ENCODE measurements around the gene CDH15. TPM values are rescaled to one million over a fixed set of nuclear protein-coding genes. Genes with fewer than 3 reads are reported as not detected.
A peak's percentile ranks its signal among the peaks of the same experiment; 100 is the strongest.

The CDH15 gene
- total and polyA plus RNA-seq, 2 of the 13 experiments (the other 11 are each of a cell fraction or from before 2014, with no cell fraction given) = 0.74 to 2.2 TPM

DNA sequence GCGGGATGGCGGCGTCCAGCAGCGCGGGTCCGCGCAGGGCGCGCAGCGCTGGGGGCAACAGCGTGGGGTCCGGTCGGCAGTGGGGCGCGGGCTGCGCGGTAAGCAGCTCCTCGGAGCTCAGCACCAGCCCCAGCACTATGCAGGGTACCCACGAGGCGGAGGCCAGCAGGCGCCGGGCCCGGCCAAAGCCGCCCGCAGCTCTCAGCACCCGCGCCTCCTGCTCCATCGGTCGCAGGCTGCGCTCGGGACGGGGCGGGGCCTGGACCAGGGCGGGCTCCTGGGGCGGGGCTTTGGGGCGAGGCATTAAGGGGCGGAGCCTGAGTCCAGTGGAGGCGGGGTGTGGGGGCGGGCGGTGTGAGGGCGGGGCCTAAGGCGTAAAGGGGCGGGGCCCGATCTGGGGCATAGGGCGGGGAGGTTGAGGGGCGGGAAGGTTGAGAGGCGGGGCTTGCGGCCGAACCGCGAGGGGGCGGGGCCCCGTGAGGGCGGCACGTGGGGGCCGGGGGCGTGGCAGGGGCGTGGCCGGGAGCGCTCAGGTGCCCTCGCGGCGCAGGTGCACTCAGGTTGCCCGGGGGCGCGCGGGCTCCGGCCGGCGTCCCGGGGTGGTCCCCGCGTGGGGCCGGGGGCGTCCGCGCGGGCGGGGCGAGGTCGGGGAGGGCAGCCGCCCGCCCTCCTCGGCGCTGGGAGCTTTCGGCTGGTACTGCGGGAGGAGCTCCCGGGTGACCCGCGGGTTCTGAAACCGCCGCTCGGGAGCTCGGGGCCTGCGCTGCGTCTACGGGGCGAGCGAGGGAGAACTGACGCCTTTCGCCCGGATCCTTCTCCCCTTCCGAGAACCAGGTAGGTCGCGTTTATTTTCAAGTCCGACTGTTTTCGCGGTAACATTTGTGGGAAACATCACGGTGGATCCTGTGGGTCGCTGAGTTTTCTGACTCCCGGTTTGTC is 30.2 kb downstream of the CDH15 start (continued):
- TF ChIP-seq NFYC (CRISPR knock-in tag; IDR thresholded peaks at IDR 0.05) = no peak
- TF ChIP-seq, protein P1, sequence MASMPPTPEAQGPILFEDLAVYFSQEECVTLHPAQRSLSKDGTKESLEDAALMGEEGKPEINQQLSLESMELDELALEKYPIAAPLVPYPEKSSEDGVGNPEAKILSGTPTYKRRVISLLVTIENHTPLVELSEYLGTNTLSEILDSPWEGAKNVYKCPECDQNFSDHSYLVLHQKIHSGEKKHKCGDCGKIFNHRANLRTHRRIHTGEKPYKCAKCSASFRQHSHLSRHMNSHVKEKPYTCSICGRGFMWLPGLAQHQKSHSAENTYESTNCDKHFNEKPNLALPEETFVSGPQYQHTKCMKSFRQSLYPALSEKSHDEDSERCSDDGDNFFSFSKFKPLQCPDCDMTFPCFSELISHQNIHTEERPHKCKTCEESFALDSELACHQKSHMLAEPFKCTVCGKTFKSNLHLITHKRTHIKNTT (CRISPR knock-in tag; IDR thresholded peaks at IDR 0.05) = no peak
- TF ChIP-seq ZNF224 (CRISPR knock-in tag; IDR thresholded peaks at IDR 0.05) = no peak
- TF ChIP-seq, protein P2, sequence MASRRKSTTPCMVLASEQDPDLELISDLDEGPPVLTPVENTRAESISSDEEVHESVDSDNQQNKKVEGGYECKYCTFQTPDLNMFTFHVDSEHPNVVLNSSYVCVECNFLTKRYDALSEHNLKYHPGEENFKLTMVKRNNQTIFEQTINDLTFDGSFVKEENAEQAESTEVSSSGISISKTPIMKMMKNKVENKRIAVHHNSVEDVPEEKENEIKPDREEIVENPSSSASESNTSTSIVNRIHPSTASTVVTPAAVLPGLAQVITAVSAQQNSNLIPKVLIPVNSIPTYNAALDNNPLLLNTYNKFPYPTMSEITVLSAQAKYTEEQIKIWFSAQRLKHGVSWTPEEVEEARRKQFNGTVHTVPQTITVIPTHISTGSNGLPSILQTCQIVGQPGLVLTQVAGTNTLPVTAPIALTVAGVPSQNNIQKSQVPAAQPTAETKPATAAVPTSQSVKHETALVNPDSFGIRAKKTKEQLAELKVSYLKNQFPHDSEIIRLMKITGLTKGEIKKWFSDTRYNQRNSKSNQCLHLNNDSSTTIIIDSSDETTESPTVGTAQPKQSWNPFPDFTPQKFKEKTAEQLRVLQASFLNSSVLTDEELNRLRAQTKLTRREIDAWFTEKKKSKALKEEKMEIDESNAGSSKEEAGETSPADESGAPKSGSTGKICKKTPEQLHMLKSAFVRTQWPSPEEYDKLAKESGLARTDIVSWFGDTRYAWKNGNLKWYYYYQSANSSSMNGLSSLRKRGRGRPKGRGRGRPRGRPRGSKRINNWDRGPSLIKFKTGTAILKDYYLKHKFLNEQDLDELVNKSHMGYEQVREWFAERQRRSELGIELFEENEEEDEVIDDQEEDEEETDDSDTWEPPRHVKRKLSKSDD (CRISPR knock-in tag; IDR thresholded peaks at IDR 0.05; ENCODE audit: low read depth) = no peak

DNA sequence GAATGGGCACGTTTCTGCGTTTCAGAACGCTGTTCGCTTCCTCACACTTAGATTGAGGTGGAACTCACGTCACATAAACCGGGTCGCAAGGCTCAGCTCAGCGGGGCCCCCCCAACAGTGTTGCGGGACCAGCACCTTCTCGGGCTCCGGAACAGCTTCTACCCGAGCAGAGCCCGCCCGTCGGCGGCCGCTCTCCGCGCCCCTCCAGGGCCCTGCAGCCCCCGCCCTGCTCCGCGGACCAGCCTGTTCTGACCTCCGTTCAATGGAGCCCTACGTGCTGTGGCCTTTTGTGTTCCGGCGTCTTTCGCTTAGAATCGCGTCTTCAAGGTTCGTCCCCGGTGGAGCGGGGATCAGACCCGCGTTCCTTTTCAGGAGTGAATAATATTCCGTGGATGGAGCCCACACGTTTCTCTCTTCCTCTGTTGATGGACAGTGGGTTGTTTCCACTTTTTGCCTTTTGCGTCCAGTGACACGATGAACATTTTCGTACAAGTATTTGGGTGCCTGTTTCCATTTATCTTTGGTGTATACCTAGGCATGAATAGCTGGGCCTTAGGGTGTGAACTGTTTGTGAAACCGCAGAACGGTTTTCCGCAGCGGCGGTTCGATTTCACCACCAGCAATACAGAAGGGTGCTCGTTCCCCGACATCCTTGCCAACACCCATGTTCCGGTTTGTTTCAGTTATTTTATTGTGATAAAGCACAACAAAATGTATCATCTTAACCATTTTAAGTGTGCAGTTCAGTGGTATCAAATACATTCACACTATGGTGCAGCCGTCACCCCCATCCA is 31.1 kb downstream of the CDH15 start:
- Histone ChIP-seq H4K20me1 (ENCODE audit: insufficient read depth, low read length) (no peaks in the 10 kb centered on the region), H3K79me2 (ENCODE audit: insufficient read depth, low read length) (peaks cover 19% of the 10 kb centered on the region), H3K27me3 (ENCODE audit: control insufficient read depth in 1 of 2, insufficient read depth in 2 of 2, low read length in 2 of 2) (no peaks in the 10 kb centered on the region; a peak in 1 of 5 replicates), H3K9me3 (ENCODE audit: low read length) (no peaks in the 10 kb centered on the region), H2AFZ (ENCODE audit: low read length) (no peak overlapping the region), H3K27ac (ENCODE audit: extremely low read length, insufficient read depth, low read length) (no peak overlapping the region), H3K4me3 (replicated peaks in 1 of 3; ENCODE audit: insufficient read depth in 1 of 3, low read depth in 2 of 3, low read length in 3 of 3) (peak overlapping the region; percentile 40 to 57 (median 52); a peak in 4 of 6 replicates), H3K4me1 (ENCODE audit: insufficient read depth, low read length) (peaks cover 24% of the 10 kb centered on the region), H3K36me3 (replicated peaks in 1 of 2; ENCODE audit: control insufficient read depth in 1 of 2, insufficient read depth in 2 of 2, low read length in 2 of 2) (no peaks in the 10 kb centered on the region; a peak in 1 of 5 replicates), H3K9ac (ENCODE audit: insufficient read depth, low read depth, low read length) (peak overlapping the region; percentile 32; the same call in 1 of the 2 replicates), H3K4me2 (ENCODE audit: low read depth, low read length) (peak overlapping the region; percentile 68)
- intact Hi-C loops (cut with micrococcal nuclease; ENCODE audit: unreplicated experiment) = no loop called here
- 90% methylated on average over 49 of the region's 49 CpGs for WGBS (ENCODE audit: low lambda C conversion rate)
- CTCF ChIA-PET (ENCODE audit: low intra/inter-chr PET ratio, low total read pairs) = no interaction called here
- FAIRE-seq = no peak
- POLR2A ChIA-PET = interaction anchor here (1.3 to 3.9 kb wide), 2 partner anchors 11 to 15 kb away, joined by 8 to 44 read pairs; partner anchors contain the start of gene ZNF778
- TF ChIP-seq ZNF274 (CRISPR knock-in tag; IDR thresholded peaks at IDR 0.05) (0 out of 2 replicates have a peak, but pooled peaks have one; percentile 35), ZNF678 (CRISPR knock-in tag; IDR thresholded peaks at IDR 0.05) (no peak)
- TF ChIP-seq, protein P3, sequence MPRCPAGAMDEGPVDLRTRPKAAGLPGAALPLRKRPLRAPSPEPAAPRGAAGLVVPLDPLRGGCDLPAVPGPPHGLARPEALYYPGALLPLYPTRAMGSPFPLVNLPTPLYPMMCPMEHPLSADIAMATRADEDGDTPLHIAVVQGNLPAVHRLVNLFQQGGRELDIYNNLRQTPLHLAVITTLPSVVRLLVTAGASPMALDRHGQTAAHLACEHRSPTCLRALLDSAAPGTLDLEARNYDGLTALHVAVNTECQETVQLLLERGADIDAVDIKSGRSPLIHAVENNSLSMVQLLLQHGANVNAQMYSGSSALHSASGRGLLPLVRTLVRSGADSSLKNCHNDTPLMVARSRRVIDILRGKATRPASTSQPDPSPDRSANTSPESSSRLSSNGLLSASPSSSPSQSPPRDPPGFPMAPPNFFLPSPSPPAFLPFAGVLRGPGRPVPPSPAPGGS (CRISPR knock-in tag; IDR thresholded peaks at IDR 0.05) = peak; percentile 54; the same call in 1 of the 2 replicates
- TF ChIP-seq, protein P4, sequence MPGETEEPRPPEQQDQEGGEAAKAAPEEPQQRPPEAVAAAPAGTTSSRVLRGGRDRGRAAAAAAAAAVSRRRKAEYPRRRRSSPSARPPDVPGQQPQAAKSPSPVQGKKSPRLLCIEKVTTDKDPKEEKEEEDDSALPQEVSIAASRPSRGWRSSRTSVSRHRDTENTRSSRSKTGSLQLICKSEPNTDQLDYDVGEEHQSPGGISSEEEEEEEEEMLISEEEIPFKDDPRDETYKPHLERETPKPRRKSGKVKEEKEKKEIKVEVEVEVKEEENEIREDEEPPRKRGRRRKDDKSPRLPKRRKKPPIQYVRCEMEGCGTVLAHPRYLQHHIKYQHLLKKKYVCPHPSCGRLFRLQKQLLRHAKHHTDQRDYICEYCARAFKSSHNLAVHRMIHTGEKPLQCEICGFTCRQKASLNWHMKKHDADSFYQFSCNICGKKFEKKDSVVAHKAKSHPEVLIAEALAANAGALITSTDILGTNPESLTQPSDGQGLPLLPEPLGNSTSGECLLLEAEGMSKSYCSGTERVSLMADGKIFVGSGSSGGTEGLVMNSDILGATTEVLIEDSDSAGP (CRISPR knock-in tag; IDR thresholded peaks at IDR 0.05; ENCODE audit: borderline replicate concordance) = 0 out of 2 replicates have a peak, but pooled peaks have one; percentile 20
- BruUV-seq (replicated peaks) = TSS peak; percentile 47
- no peak for DNase-seq (ENCODE audit: low spot score)
- in situ Hi-C loops (cut with HindIII; ENCODE audit: extremely low pct_ligation_motif_present, low pct_unique_long_range_greater_than_20kb) = no loop called here
- no peak for ATAC-seq
